Smooth muscle cell of the brain vasculature (primary cell): ENCODE data around the gene KRT17.

ENCODE experiments used
- DNase-seq: peaks from one replicate; pipeline ENCODE4 v3.0.0-alpha.2; 2012; ENCODE audit warnings: low read depth, low spot score

The KRT17 gene

GRCh38 chr17:41575336-41575735, 49.0 kb downstream of the KRT17 start:
- DNase-seq, result no peak

- DNase-seq, result no peak
Measured at GRCh38 chr17:41571561-41572434, 52.6 kb downstream of the KRT17 start, which contains the start of gene KRT9. Gene KRT9 (minus strand): TSS chr17:41572059. CDS start chr17:41571992, 67 bp downstream.
